ENCODE measurements around the gene EPB41L4B.

DNA sequence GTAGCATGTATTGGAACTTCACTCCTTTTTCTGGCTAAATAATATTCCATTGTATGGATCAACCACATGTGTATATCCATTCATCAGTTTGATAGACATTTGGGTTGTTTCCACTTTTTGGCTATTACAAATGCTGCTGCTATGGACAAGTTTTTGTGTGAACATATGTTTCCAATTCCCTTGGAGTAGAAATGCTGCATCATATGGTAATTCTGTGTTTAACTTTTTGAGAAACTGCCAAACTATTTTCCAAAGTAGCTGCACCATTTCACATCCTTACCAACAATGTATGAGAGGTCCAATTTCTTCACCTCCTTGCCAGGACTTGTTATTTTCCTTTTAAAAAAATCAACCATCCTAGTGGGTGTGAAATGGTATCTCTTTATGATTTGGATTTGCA lies 162.2 kb downstream of the EPB41L4B start:
- TF ChIP-seq POLR2A (IDR thresholded peaks at IDR 0.05; ENCODE audit: borderline replicate concordance, extremely low read depth, insufficient read depth, insufficient read length) (no peak), YY1 (IDR thresholded peaks at IDR 0.05; ENCODE audit: extremely low read depth, insufficient replicate concordance, low read depth, low read length) (no peak), SRF (IDR thresholded peaks at IDR 0.05; ENCODE audit: low read depth) (no peak), POLR2AphosphoS5 (IDR thresholded peaks at IDR 0.05; ENCODE audit: low read depth, low read length) (no peak), EZH2phosphoT487 (IDR thresholded peaks at IDR 0.05; ENCODE audit: borderline replicate concordance) (no peak), EZH2 (IDR thresholded peaks at IDR 0.05) (no peak), RAD21 (IDR thresholded peaks at IDR 0.05; ENCODE audit: low read depth) (no peak), SP1 (IDR thresholded peaks at IDR 0.05; ENCODE audit: low read depth) (no peak)
- TF ChIP-seq, protein P1, sequence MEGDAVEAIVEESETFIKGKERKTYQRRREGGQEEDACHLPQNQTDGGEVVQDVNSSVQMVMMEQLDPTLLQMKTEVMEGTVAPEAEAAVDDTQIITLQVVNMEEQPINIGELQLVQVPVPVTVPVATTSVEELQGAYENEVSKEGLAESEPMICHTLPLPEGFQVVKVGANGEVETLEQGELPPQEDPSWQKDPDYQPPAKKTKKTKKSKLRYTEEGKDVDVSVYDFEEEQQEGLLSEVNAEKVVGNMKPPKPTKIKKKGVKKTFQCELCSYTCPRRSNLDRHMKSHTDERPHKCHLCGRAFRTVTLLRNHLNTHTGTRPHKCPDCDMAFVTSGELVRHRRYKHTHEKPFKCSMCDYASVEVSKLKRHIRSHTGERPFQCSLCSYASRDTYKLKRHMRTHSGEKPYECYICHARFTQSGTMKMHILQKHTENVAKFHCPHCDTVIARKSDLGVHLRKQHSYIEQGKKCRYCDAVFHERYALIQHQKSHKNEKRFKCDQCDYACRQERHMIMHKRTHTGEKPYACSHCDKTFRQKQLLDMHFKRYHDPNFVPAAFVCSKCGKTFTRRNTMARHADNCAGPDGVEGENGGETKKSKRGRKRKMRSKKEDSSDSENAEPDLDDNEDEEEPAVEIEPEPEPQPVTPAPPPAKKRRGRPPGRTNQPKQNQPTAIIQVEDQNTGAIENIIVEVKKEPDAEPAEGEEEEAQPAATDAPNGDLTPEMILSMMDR (IDR thresholded peaks at IDR 0.05 in 2 of 3, conservative IDR thresholded peaks at IDR 0.05 in 1 of 3; ENCODE audit: borderline replicate concordance in 1 of 3, insufficient read depth in 1 of 3, low read depth in 2 of 3, low read length in 2 of 3), result no peak
- TF ChIP-seq, protein P2, sequence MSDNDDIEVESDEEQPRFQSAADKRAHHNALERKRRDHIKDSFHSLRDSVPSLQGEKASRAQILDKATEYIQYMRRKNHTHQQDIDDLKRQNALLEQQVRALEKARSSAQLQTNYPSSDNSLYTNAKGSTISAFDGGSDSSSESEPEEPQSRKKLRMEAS (IDR thresholded peaks at IDR 0.05), result no peak
